Measurements from ENCODE around the gene RANBP2.
A peak's percentile ranks its signal among the peaks of the same experiment; 100 is the strongest.
"Not testable (repeated sequence)": the region's sequence is repeated elsewhere in the genome, so short reads cannot be mapped to it uniquely, and the experiment has no call there.

The RANBP2 gene

DNA sequence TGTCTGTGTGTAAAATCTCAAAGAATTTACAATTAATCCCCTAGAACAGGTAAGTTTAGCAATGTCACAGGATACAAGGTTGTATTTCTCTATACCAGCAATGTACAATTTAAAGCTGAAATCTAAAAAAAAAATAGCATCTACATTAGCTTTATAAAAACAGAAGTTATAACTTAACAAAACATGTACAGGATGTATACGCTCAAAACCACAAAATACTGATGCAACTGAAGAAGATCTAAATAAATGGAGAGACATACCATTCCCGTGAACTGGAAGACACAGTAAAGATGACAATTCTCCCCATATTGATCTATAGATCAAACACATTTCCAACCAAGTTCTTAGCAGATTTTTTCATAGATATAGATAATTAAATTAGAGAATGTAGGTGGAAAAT lies 17.5 kb upstream of the RANBP2 start:
- H3K4me3 ChIP-seq (ENCODE audit: low read depth, low read length), result no peak overlapping the region
- DNase-seq (ENCODE audit: low read depth), result no peak
- TF ChIP-seq, protein P1, sequence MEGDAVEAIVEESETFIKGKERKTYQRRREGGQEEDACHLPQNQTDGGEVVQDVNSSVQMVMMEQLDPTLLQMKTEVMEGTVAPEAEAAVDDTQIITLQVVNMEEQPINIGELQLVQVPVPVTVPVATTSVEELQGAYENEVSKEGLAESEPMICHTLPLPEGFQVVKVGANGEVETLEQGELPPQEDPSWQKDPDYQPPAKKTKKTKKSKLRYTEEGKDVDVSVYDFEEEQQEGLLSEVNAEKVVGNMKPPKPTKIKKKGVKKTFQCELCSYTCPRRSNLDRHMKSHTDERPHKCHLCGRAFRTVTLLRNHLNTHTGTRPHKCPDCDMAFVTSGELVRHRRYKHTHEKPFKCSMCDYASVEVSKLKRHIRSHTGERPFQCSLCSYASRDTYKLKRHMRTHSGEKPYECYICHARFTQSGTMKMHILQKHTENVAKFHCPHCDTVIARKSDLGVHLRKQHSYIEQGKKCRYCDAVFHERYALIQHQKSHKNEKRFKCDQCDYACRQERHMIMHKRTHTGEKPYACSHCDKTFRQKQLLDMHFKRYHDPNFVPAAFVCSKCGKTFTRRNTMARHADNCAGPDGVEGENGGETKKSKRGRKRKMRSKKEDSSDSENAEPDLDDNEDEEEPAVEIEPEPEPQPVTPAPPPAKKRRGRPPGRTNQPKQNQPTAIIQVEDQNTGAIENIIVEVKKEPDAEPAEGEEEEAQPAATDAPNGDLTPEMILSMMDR (conservative IDR thresholded peaks at IDR 0.05; ENCODE audit: low read depth, low read length), result no peak

DNA sequence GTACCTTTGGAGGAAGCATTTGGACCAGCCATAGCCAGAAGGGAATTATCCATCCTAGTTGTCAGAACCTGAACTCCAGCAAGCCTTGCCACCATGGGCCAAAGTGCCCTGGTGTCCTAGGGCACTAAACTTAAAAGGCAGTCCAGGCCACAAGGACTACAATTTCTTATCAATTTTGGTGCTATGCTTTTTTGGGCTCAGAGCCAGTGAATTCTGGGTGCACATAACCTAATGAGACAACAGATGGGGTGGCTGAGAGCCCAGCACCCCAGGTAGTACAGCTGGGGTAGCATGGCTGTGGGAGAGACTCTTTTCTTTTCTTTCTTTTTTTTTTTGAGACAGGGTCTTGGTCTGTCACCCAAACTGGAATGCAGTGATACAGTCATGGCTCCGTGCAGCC lies 14.4 kb upstream of the RANBP2 start:
- H3K4me3 ChIP-seq (ENCODE audit: low read depth, low read length), result no peak overlapping the region
- TF ChIP-seq, protein P1 (conservative IDR thresholded peaks at IDR 0.05; ENCODE audit: low read depth, low read length), result no peak
- no peak for DNase-seq (ENCODE audit: low read depth)

DNA sequence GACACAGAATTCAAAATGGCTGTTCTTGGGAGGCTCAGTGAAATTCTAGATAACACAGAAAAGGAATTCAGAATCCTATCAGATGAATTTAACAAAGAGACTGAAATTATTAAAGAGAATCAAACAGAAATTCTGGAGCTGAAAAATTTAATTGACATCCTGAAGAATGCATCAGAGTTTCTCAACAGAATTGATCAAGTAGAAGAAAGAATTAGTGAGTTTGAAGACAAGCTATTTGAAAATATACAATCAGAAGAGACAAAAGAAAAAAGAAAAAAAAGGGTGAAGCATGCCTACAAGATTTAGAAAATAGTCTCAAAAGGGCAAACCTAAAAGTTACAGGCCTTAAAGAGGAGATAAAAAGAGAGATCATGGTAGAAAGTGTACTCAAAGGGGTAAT lies 12.0 kb upstream of the RANBP2 start:
- TF ChIP-seq, protein P1 (conservative IDR thresholded peaks at IDR 0.05; ENCODE audit: low read depth, low read length), result no peak
- DNase-seq (ENCODE audit: low read depth), result no peak
- H3K4me3 ChIP-seq (ENCODE audit: low read depth, low read length), result no peak overlapping the region

DNA sequence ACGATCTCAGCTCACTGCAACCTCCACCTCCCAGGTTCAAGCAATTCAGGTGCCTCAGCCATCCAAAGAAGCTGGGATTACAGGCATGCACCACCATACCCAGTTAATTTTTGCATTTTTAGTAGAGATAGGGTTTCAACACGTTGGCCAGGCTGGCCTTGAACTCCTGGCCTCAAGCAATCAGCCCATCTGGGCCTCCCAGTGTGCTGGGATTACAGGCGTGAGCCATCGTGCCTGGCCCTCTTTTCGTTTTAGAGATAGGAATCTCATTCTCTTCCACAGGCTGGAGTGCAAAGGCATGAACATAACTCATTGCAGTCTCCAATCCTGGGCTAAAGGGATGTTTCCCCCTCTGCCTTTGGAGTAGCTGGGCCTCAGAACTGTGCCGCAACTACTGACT lies 2.3 kb upstream of the RANBP2 start:
- not testable (repeated sequence) for H3K4me3 ChIP-seq (ENCODE audit: low read depth, low read length); DNase-seq (ENCODE audit: low read depth)

DNA sequence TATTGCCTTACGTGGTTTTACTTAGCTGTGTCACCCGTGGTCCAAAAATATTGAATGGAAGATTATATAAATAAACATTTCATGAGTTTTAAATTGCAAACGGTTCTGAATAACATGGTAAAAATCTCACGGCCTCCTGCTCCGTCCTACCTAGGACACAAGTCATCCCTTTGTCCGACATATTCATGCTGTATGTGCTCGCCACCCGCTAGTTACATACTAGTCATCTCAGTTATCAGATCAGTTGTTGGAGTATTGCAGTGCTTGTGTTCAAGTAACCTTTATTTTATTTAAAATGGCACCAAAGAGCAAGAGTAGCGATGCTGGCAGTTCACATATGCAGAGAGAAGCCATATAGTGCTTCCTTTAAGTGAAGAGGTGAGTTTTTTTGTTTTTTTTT lies 6.8 kb downstream of the RANBP2 start:
- H3K4me3 ChIP-seq (ENCODE audit: low read depth, low read length), result not testable (repeated sequence)
- DNase-seq (ENCODE audit: low read depth), result peak; percentile 17

DNA sequence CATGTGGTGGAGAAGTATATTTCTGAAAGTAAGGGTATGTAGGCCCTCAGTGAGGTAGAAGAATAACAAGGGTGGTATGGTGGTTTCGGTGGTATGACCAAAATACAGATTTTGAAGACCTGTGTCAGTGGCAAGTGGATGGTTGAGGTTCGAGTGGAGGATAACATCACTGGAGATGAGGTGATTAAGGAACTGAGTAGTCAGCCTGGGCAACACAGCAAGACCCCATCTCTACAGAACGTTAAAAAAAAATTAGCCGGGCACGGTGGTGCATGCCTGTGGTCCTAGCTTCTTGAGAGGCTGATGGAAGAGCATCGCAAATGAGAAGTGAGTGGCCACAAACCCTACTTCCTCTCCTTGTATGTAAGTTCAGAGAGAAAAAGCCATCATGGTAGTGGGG lies 15.4 kb downstream of the RANBP2 start:
- not testable (repeated sequence) for H3K4me3 ChIP-seq (ENCODE audit: low read depth, low read length); DNase-seq (ENCODE audit: low read depth)

DNA sequence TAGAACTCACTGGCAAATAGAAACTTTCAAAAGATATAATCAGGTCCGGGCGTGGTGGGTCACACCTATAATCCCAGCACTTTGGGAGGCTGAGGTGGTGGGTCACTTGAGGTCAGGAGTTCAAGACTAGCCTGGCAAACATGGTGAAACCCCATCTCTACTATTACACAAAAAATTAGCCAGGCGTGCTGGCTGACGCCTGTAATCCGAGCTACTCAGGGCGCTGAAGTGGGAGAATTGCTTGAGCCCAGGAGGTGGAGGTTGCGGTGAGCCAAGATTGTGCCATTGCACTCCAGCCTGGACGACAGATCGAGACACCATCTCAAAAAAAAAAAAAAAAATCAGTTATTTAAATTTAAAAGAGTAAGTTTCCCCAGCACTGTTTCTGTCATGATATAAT lies 38.7 kb downstream of the RANBP2 start:
- H3K4me3 ChIP-seq (ENCODE audit: low read depth, low read length); DNase-seq (ENCODE audit: low read depth): not testable (repeated sequence)

DNA sequence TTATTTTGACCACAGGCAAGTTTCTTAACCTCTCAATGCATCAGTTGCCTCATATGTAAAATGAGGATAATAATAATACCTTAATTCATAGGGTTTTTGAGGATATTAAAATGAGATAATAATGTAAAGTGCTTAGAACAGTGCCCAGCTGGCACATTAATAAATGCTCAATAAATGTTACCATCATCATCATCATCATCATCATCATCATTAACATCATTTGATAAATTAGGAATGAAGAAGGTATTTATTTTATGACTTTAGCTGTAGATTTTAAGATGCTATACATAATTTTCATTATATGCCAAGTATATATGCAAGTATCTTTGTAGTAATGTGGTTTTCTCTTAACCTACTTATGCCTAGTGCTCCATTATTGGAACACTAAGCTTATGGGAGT lies 43.3 kb downstream of the RANBP2 start:
- DNase-seq (ENCODE audit: low read depth); H3K4me3 ChIP-seq (ENCODE audit: low read depth, low read length): not testable (repeated sequence)

DNA sequence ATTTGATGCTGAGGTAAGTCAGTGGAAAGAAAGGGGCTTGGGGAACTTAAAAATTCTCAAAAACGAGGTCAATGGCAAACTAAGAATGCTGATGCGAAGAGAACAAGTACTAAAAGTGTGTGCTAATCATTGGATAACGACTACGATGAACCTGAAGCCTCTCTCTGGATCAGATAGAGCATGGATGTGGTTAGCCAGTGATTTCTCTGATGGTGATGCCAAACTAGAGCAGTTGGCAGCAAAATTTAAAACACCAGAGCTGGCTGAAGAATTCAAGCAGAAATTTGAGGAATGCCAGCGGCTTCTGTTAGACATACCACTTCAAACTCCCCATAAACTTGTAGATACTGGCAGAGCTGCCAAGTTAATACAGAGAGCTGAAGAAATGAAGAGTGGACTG lies 47.4 kb downstream of the RANBP2 start:
- not testable (repeated sequence) for DNase-seq (ENCODE audit: low read depth); H3K4me3 ChIP-seq (ENCODE audit: low read depth, low read length)

DNA sequence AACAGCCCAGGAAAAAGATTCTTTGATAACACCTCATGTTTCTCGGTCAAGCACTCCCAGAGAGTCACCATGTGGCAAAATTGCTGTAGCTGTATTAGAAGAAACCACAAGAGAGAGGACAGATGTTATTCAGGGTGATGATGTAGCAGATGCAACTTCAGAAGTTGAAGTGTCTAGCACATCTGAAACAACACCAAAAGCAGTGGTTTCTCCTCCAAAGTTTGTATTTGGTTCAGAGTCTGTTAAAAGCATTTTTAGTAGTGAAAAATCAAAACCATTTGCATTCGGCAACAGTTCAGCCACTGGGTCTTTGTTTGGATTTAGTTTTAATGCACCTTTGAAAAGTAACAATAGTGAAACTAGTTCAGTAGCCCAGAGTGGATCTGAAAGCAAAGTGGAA lies 48.6 kb downstream of the RANBP2 start:
- DNase-seq (ENCODE audit: low read depth); H3K4me3 ChIP-seq (ENCODE audit: low read depth, low read length): not testable (repeated sequence)

DNA sequence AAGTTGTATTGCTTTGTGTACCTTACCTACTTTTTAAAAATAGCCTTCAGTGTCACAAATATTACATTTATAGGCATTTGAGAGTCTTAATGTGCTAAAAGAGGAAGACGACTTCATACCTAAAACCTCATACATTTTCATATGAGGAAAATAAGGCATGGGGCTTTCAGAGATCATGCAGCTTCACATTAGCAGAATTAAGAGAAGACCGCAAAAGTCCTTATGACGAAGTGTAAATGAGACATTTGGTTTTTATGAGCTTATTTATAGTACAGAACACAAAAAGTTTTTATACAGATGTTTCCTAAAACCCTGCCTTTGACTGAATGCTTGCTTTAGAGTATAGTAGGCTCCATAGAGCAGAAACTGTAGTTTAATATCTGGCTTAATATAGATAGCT lies 57.2 kb downstream of the RANBP2 start:
- TF ChIP-seq, protein P1 (conservative IDR thresholded peaks at IDR 0.05; ENCODE audit: low read depth, low read length), result no peak
- no peak for DNase-seq (ENCODE audit: low read depth)

More for the DNA sequence above, 57.2 kb downstream of the RANBP2 start:
- no peak overlapping the region for H3K4me3 ChIP-seq (ENCODE audit: low read depth, low read length)

Data from choroid plexus epithelial cell (primary cell).